NCI-H226 (cell line): ENCODE results near the gene HOXB4.

Source experiments
- DNase-seq: peaks from one replicate; pipeline ENCODE4 v3.0.0-alpha.2; 2015

Gene HOXB4

GRCh38 chr17:48558057-48558830 is 19.9 kb downstream of the HOXB4 start:
- no peak for DNase-seq

DNA sequence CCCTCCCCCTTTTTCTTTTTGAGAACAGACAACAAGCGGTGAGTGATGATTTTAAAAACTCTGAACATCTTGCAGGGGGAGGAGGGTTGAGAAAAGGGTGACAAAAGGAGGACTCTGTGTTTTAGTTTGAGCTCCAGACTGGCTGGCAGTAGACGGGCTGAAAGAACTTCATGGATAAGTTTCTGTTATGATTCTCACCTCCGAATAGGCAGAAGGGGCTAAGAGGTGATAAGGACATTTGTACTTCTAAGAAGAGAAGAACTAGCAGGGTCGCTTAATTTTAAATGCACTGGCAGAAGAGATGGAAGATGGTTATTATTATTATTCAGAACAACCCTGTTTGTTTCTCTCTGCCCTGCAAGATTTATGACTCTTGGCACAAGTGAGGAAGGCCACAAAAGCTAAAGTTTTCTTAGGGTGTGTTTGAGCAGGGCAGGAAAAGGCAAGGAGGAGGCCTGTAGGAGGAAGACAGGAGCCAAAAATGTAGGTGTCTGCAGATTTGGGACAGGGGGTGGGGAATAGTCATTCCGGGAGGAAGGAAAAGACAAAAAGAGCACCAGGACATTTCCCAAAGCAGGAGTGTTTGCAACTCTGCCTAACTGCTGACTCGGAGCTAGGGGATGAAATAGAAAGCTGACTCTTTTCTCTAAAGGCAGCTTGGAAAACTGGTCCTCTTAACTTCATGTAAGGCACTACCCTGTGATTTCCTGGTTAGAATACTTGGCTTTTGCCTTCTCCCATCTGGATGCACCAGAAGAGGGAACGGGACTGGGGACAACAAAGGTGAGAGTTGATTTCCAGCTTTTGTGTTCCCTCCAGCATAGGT is 21.4 kb downstream of the HOXB4 start:
- no peak for DNase-seq

DNA sequence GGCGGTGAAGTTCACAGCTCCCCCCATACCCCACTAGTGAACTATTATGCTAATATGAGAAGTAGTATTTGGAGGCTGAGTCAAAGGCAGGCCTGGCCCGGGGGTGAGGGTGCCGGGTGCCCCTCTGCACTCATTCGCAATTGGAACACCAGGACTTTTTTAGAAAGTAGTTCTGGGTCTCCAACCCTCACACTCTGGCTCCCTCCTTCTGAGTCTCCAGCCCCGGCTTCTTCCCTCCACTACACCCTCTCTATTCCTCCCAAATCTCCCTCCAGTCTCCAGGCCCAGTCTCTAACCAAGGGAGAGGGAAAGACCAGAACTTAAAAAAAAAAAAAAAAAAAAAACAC is 21.9 kb downstream of the HOXB4 start:
- no peak for DNase-seq

DNA sequence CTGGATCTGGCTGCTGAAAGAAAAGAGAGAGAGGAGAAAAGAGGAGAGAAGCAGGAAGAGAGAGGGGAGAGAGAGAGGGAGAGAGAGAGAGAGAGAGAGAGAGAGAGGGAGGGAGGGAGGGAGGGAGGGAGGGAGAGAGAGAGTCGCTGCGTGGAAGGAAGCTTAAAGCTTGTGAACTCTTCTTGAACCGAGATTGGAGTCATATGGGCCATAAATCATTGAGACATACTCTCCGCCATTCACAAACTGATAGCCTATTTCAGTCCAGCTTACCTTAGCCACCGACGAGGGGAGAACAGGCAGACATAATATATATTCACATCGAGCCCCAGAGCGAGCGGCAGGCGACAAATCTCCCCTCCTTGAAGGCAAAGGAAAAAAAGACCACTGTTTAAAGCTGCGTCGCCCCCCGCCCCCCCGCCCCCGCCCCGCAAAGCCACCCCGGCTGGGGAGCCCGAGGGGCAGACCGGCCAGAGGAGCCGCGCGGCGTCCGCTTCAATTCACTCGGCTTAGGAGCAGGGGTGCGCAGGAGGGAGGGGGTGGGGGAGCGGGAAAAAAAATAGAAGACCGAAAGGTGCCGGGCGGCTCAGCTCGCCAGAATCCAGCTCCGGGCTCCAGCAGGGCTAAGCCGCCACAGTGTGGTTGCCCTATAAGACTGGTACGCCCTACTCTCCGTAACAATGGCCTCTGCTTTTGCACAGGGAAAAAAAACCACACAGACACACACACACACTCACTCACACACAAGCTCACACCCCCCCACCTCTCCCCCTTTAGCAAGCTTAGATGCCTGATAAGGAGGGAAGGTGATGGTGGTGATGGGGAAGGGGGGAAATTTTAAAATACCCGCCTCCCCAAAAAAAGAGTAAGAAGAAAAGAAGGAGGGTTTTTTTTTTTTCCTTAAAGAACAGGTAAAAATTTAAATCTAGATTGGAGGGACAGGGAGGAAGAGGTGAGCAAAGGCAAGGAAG is 22.6 kb downstream of the HOXB4 start:
- DNase-seq = peak; percentile 79

- no peak for DNase-seq
Observed at GRCh38 chr17:48554412-48555257, 23.5 kb downstream of the HOXB4 start.

DNA sequence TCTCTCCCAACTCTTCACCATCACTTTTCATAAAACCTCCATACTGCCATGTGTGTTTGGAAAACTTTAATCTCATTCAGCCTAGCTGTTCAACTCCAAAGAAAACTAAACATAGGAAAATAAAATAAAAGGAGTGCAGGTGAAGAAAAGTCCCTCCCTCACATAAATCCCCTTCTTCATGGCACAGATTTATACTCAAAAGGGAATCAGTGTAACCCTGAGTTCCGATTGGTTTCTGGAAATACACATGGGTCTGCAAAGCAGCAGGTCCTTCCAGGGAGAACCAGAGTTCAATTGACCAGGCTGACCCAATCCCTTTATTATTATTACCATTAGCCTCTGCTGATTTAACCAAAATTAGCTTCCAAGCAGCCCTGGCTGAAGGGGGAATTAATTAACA is 24.3 kb downstream of the HOXB4 start:
- no peak for DNase-seq

DNA sequence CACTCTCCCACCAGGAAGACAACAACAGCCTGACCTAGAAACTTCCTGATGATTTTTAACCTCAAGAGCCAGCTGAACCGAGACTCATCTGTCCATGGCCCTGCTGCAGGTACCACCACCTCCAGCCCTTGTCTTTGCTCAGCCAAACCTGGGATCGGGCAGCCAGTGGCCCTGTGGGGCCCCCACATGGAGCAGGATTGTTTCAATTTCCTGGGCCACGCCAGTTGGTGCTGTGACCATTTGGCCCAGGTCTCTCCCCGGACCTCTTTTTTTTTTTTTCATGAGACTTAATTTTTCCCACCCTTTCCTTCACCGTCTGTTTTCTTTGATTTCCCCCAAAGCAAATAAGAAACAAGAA is 25.0 kb downstream of the HOXB4 start:
- no peak for DNase-seq

- DNase-seq = no peak
Observed at GRCh38 chr17:48552466-48553189, 25.5 kb downstream of the HOXB4 start.

- no peak for DNase-seq
Observed at GRCh38 chr17:48551596-48552465, 26.3 kb downstream of the HOXB4 start.

DNA sequence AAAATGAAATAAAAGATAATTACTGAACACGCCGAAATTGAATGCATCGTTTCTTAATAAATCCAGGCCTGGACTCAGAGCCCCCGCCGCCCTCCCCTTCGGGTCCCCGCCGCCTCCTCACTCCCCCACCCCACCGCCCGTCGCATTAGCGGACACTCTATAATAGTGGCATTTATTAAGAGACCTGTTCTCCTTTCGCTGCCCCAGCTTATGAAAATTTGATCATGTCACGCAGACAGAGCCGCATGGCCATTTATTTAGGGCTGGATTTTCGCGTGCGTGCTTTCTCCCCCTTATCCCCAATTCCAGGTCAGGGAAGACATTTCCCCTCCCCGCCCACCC is 27.0 kb downstream of the HOXB4 start:
- DNase-seq = no peak

DNA sequence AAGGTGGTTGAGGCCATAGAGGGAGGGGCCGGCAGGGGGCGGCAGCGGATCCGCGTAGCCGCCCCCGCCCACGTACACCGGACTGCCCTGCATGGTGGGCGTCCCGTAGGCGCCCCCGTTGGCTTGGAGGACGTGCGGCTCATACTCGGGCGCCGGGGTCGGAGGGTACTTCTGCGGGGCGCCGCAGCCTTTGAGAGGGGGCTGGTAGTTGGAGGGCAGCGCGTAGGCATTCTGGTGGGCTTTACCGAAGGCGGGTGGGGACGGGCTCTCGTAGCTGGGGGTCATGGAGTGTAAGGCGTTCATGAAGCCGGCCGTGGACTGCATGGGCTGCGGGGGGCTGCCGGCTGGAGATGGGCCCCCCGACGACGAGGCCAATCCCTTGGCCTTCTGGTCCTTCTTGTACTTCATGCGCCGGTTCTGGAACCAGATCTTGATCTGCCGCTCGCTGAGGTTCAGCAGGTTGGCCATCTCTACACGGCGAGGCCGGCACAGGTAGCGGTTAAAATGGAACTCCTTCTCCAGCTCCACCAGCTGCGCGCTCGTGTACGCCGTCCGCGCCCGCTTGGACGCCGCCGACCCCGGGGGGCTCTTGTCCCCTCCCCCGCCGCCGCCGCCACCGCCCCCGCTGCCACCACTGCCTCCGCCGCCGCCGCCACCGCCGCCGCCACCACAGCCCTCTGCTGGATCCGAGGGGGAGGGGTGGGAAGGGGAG is 27.5 kb downstream of the HOXB4 start:
- DNase-seq = no peak

DNA sequence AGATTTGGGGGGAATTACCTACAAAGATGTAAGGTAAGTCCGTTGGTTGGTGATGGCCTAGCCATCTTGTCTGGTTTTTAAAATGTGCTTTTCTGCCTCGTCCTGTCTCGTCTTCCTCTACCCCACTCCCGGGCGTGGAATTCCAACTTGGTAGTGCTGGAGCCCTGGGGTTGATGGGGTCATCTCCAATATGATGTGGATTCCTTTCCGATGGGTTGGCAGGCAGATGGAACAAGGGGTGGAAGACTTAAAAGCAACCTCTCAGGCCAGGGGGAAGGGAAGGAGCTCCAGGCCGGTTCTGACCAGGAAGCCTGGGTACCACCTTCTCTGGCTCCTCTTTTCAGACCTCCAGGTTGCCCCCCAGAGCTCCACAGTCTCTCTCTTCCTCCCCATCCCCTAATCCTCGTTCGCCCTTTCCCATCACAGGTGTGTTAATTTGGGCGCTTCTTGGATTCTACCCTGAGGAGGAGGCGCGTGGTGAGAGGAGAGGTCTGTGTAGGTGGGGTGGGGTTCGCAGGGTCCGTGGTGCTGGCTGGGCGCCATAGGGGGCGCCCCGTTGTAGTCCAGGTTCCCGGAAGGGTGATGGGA is 28.1 kb downstream of the HOXB4 start:
- DNase-seq = no peak

- DNase-seq = no peak
Observed at GRCh38 chr17:48549281-48549630, 28.9 kb downstream of the HOXB4 start.

- DNase-seq = no peak
Observed at GRCh38 chr17:48548523-48549280, 29.4 kb downstream of the HOXB4 start.

DNA sequence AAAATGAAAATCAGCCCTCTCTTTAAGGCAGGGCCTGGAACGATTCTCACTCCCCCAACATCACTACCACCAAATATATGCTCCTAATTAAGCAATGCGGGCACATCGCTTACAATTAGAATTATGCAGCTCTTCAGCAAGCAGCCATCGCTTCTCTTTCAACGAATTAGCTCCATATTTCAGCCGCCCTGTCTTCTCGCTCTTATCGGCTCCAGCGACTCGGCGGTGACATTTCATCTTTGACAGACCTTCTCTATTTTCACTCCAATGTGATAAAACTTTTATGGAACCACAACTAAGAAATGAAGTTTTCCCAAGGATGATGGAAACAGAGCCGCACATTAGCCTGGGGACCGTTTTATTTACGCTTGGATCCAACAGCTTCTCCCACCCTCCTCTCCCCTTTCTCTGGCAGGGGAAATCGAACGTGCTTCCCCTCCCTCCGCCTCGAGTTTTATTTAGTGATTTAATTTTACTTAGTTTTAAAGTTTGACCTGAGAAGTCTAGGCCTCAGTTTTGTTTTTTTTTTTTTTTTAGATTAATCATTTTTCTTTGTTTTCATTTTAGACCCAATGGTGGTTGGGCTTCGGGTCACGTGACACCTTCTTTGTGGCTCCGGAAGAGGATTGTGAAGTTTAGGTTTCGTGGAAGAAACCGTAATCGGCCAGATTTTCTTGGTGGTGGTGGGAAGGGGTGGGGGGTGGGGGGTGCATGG is 30.2 kb downstream of the HOXB4 start:
- DNase-seq = no peak

- no peak for DNase-seq
Observed at GRCh38 chr17:48546924-48547807, 31.0 kb downstream of the HOXB4 start.
